ENCODE results near the gene TECTB.
"Not testable (repeated sequence)": the region's sequence is repeated elsewhere in the genome, so short reads cannot be mapped to it uniquely, and the experiment has no call there.

TECTB gene

DNA sequence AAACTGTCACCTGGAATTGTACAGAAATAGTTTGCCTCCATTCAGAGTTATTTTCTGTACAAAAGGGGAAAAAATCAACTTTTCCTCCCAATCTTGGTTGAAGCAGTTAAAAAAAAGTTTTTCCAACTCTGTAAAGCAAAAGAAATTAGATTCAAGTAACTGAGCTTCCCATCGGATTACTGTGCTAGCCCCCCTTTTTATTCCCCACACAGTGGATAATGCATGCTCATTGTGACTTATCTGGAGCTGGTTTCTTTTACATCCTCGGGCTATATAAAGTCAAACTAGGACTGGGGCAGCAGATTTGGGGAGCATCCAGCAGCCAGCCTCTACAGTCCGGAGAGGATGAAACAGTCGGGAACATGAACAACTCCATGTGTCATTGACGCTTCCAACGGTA, at the start of gene TECTB:
TECTB (plus strand) TSS at position 301 of the 400 bp plus-strand sequence. CDS start 335 bp downstream, outside the sequence.
- DNase-seq: no peak

GRCh38 chr10:112235141-112235540, 48.1 kb upstream of the TECTB start:
- DNase-seq: no peak

- DNase-seq: no peak
Observed at GRCh38 chr10:112235920-112236319, 47.3 kb upstream of the TECTB start.

DNA sequence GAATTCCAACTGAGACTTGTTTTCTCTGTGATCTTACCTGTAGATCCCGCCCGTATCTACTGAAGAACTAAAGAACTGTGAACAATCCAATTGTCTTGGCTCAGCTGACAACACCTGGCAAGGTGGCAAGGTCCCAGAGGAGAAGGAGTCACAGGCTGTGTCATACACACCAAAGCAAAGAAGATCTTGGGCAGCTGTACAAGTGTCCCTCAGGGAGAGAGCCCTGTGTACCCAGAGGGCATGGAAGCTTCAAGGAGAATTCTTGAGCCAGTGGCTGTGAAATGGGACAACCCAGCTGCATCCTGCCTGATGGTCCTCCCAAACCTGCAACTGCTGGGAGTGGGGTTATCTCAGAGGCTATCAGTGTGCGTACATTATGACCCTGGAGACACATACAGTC, 46.7 kb upstream of the TECTB start:
- no peak for DNase-seq

GRCh38 chr10:112239347-112239746, 43.9 kb upstream of the TECTB start:
- no peak for DNase-seq

DNA sequence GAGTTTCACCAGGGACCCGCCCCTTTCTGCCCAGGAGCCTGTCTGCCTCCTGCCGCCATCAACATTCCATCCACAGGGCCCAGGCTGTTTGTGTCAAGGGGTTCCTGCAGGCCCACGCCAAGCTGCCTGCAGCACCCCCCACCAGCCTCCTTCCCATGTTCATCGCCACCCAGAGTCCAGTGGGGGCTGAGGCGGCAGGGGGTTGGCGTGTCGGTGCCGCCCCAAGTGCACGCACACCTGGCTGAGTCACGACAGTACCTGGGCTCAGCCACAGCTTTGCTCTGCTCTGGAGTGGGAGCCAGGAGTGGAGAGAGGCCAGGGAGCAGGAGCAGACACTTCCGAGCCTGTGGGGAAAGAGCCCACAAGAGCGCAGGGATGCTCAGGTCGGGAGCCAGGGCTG, 42.8 kb upstream of the TECTB start:
- no peak for DNase-seq

- no peak for DNase-seq
Observed at GRCh38 chr10:112241651-112242341, 41.4 kb upstream of the TECTB start.

- no peak for DNase-seq
Observed at GRCh38 chr10:112242769-112243168, 40.4 kb upstream of the TECTB start.

DNA sequence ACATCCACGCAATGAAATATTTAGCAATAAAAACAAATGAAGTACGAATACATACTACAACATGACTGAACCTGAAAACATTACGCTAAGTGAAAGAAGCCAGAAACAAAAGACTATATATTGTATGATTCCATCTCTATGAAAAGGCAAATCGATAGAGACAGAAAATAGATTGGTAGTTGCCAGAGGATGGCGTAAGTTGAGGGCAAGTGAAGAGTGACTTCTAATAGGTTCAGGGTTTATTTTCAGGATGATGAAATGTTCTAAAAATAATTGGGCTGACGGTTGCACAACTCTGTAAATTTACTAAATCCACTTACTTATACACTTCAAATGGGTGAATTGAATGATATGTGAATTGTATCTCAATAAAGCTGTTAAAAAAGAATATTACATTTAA, 39.5 kb upstream of the TECTB start:
- DNase-seq: no peak

DNA sequence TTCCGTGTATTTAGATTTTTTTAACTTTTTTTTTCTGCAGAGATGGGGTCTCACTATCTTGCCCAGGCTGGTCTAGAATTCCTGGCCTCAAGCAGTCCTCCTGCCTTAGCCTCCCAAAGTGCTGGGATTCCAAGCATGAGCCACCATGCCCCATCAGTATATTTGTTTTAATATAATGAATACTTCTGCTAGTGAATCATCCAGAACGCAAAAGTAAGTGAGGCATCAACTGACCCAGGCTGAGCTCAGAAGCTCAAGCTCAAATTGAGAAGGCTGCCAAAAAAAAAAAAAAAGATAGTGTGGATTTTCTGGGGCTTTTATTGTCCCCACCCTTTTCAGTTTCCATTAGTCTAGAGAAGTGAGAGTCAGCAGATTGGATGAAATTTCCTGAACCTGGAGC, 39.0 kb upstream of the TECTB start:
- no peak for DNase-seq

DNA sequence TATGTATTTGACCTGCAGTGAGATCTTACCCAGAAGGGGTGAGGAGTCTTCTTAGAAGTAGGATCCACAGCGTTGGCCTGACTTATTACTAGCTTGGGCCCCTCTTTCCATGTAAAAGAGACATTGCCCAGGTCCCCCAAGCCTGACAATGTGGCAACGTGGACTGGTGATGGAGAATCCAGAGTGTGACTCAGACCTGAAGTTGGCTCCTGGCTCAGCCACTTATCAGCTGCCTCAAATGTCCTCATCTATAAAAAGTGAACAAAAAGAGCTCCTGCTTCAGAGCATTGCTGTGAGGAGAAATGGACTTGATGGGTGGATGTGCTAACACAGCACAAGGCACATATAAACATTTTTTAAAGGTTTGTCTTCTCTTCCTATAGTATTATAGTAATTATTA, 35.4 kb upstream of the TECTB start:
- no peak for DNase-seq

DNA sequence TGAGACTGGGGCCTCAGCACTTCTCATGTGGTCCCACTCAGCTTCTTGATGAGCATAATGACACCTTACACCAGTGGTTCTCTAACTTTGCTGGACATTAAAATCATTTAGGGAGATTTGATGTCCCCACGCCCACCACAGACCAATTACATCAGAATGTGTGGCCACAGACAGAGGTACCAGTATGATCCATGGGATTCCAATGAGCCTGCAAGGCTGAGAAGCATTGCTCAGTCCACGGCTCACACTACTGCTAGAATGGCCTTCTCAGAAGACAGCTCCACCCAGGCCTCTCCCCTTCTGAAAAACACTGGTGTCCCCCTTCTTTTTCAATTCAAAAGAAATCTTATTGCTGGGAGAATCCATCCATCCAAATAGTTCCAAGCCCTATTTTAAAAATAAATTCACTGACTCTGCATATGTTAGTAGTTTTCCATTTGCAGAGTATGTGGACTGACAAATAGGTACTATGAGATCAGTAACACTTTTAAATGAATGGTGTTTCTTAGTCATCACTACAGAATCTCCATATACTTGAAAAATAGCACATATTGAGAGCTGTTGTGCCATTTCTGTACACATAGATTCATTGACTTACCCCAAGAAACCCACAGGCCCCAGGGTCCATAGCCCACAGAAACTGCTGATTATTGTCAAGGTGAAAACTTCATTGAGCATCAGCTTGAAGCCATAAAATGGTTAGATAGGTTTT, 34.5 kb upstream of the TECTB start:
- no peak for DNase-seq

- no peak for DNase-seq
Observed at GRCh38 chr10:112249722-112250121, 33.5 kb upstream of the TECTB start.

GRCh38 chr10:112250555-112250954, 32.6 kb upstream of the TECTB start:
- DNase-seq: peak; percentile 17

DNA sequence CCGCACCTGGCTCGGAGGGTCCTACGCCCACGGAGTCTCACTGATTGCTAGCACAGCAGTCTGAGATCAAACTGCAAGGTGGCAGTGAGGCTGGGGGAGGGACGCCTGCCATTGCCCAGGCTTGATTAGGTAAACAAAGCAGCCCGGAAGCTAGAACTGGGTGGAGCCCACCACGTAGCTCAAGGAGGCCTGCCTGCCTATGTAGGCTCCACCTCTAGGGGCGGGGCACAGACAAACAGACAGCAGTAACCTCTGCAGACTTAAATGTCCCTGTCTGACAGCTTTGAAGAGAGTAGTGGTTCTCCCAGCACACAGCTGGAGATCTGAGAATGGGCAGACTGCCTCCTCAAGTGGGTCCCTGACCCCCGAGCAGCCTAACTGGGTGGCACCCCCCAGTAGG, 32.0 kb upstream of the TECTB start:
- not testable (repeated sequence) for DNase-seq

- no peak for DNase-seq
Observed at GRCh38 chr10:112258407-112258806, 24.8 kb upstream of the TECTB start.

GRCh38 chr10:112259688-112260087, 23.5 kb upstream of the TECTB start:
- no peak for DNase-seq

DNA sequence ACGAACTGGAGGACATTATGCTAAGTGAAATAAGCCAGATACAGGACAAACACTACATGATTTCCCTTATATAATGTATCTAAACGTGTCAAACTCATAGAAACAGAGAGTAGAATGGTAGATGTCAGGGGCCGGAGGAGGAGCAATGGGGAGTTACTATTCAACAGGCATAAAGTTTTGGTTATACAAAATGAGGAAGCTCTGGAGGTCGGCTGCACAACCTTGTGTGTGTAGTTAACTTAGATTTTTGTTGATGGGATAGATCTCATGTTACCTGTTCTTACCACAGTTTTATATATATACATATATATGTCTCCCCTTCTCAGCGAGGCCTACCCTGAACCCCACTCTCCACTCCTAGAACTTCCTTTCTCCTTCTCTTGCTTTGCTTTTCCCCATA, 22.4 kb upstream of the TECTB start:
- no peak for DNase-seq

DNA sequence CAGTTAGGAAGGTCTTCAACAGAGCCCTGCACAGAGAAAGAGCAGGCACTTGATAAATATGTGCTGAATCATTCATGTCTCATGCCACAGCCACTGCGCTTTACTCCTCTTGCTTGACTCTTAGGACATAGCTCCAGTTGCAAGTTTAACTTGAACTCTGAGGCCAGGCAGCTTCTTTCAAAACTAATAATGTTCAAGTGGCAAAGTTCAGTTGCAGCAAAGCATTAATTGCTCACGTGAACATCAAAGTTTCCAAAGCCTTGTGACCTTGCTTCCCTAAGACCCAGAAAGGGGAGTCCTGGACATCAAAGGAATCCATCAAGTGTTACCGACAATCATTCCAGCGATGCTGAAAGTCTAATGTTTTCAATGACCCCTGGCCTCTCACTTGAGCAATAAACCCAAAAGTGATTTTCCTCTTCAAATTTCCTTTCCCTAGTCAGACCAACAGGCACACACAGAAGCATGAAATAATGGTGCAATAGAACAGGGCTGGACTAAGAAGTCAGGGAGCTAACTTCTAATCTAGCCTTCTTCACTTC, 21.8 kb upstream of the TECTB start:
- DNase-seq: no peak

DNA sequence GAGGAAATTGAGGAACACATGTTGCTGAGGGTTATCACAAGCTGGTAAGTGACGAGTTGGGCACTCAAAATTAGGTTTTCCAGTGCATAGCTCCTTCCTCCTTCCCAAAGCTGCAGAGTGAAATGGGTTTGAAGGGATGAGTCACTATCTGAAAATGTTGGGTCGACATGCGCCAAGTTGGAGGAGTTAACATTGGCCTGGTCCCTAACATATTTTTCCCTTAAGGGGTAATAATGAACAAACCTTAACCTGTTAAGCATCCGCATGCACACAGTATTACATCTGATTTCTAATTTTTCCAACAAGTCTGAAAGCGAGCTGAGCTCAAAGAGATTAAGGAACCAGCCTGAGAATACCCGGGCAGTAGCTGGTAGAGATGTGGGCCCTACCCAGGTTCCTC, 20.7 kb upstream of the TECTB start:
- DNase-seq: peak; percentile 33

DNA sequence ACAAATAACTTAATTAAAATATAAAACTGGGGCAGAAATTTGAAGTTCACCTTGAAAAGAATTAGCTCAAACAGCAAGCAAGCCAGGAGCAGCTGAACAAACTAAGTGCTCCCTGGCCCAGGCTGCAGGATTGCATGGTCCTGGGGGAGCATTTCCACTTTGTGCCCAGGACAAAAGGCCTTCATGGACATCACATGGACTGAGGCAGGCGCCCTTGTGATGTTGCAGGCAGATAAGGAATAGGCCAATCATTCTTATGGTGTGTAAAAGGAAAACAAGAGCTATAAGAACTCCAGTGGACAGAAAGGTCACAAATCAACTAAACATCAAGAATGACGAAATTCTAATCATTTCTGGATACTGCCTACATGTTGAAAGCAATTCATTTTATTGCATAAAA, 17.5 kb upstream of the TECTB start:
- no peak for DNase-seq

- DNase-seq: no peak
Observed at GRCh38 chr10:112269266-112269665, 13.9 kb upstream of the TECTB start.

- no peak for DNase-seq
Observed at GRCh38 chr10:112271982-112272381, 11.2 kb upstream of the TECTB start.

DNA sequence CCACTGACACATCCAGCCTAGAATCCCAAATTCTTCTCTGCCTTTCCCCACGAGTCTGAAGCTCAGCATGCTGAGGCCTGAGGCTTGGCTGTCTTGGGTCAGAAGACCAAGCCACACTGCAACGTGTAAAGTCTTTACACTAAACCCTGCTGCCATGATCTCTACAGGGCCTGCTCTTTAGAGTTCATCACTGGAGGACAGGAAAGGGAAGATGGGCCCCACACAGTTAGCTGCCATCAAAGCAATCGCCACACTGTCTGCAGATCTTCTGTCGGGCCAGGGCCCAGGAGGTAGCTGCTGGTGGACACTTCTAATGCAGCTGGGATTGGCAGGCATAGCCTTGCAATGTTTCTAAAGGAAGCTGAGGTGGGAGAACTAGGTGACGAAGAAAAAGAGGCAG, 8.4 kb upstream of the TECTB start:
- DNase-seq: no peak
